Tibial nerve (tissue), 4 donors: Measurements from ENCODE around the gene PIK3CD.
"Not testable (repeated sequence)": the region's sequence is repeated elsewhere in the genome, so short reads cannot be mapped to it uniquely, and the experiment has no call there.

ENCODE experiments used
- CTCF ChIP-seq, 5 experiments: fragments of 200-600 bp in 3 of 5; fragments of 450-650 bp in 2 of 5; sonication (generic) in 3 of 5; IDR thresholded peaks; one replicate each; pipeline ENCODE4 v1.5.1; 2016 to 2019; ENCODE audit warnings: antibody characterized with exemption in 5 of 5, mild to moderate bottlenecking in 3 of 5, moderate library complexity in 2 of 5
- EP300 ChIP-seq, 2 donors: sonication (generic); formaldehyde crosslinking; IDR thresholded peaks; one replicate each; pipeline ENCODE4 v1.6.1; 2017; ENCODE audit warnings: antibody characterized with exemption in 2 of 2, mild to moderate bottlenecking in 1 of 2
- POLR2A ChIP-seq, 2 donors: fragments of 450-650 bp; IDR thresholded peaks; one replicate each; pipeline ENCODE4 v1.6.1; 2017; ENCODE audit warnings: antibody characterized with exemption in 2 of 2, mild to moderate bottlenecking in 2 of 2, moderate library complexity in 2 of 2

- TF ChIP-seq CTCF, POLR2A, EP300 (IDR thresholded peaks at IDR 0.05): not testable (repeated sequence)
Measured at GRCh38 chr1:9625030-9625429, 26.5 kb upstream of the PIK3CD start.
